H1 (cell line): ENCODE data around the gene ABLIM1. TPM values are rescaled to one million over a fixed set of nuclear protein-coding genes. Genes with fewer than 3 reads are reported as not detected.

Source experiments
- CTCF ChIA-PET: fragments of 300-600 bp; sonication (Branson Sonifier 250); formaldehyde crosslinking; loops from one replicate; lab custom pipeline; 2021; ENCODE audit not compliant: partially characterized antibody; lab: Charles Lee
- POLR2A ChIA-PET: fragments of 300-600 bp; sonication (Branson Sonifier 250); formaldehyde crosslinking; loops from one replicate; lab custom pipeline; 2021; ENCODE audit warnings: inconsistent platforms; ENCODE audit not compliant: partially characterized antibody; lab: Charles Lee
- DNase-seq, 2 experiments: peaks; one replicate each; pipeline versions ENCODE4 v3.0.0 to v3.0.0-alpha.2; 2010 to 2022; ENCODE audit warnings: low spot score in 2 of 2, low read depth in 1 of 2, mixed read lengths in 1 of 2
- FAIRE-seq: peaks from 2 replicates; lab custom pipeline; 2011; peaks lifted over from hg19 to GRCh38; lab: Jason Lieb, UNC
- H2AFZ ChIP-seq: 2 replicates; pipeline ENCODE4 v1.8.1; 2012; ENCODE audit warnings: low read length, inconsistent platforms
- H2AK5ac ChIP-seq: 2 replicates; pipeline ENCODE4 v1.6.1; 2013; ENCODE audit warnings: low read depth, low read length
- H2BK120ac ChIP-seq: replicated peaks from 2 replicates; pipeline ENCODE3; 2013; ENCODE audit warnings: low read depth, low read length, inconsistent platforms
- H2BK12ac ChIP-seq: 2 replicates; pipeline ENCODE4 v1.6.1; 2013; ENCODE audit warnings: low read depth, low read length
- H2BK15ac ChIP-seq: 2 replicates; pipeline ENCODE4 v1.6.1; 2013; ENCODE audit warnings: low read length
- H2BK20ac ChIP-seq: 2 replicates; pipeline ENCODE4 v1.6.1; 2013; ENCODE audit warnings: low read length
- H2BK5ac ChIP-seq: 2 replicates; pipeline ENCODE4 v1.6.1; 2013; ENCODE audit warnings: low read depth, low read length
- H3K14ac ChIP-seq: 2 replicates; pipeline ENCODE4 v1.6.1; 2013; ENCODE audit warnings: inconsistent platforms; ENCODE audit not compliant: insufficient read length
- H3K18ac ChIP-seq: 2 replicates; pipeline ENCODE4 v1.6.1; 2013; ENCODE audit warnings: low read length; ENCODE audit errors: extremely low read depth
- H3K23ac ChIP-seq: 2 replicates; pipeline ENCODE4 v1.6.1; 2013; ENCODE audit warnings: inconsistent platforms; ENCODE audit not compliant: insufficient read length
- H3K23me2 ChIP-seq: 2 replicates; pipeline ENCODE4 v1.6.1; 2013; ENCODE audit warnings: low read depth, low read length
- H3K27ac ChIP-seq: 2 replicates; pipeline ENCODE4 v1.6.1; 2011; ENCODE audit warnings: low read depth, low read length, inconsistent platforms
- H3K27me3 ChIP-seq, 4 experiments: replicated peaks in 1 of 4; 1 replicate in 1 of 4; 2 replicates in 3 of 4; pipeline versions ENCODE4 v1.6.1 to v1.8.1; 2011 to 2013; ENCODE audit warnings: low read length in 3 of 4, mild to moderate bottlenecking in 3 of 4, inconsistent platforms in 2 of 4, mixed read lengths in 2 of 4, moderate library complexity in 1 of 4; ENCODE audit not compliant: control insufficient read depth in 3 of 4, insufficient read depth in 3 of 4; ENCODE audit errors: extremely low read depth in 1 of 4
- H3K36me3 ChIP-seq, 4 experiments: 2 replicates each; pipeline versions ENCODE4 v1.6.1 to v1.8.1; 2011 to 2013; ENCODE audit warnings: mild to moderate bottlenecking in 4 of 4, low read length in 3 of 4, moderate library complexity in 2 of 4, control low read depth in 1 of 4, inconsistent platforms in 1 of 4; ENCODE audit not compliant: insufficient read depth in 4 of 4, control insufficient read depth in 2 of 4
- H3K4ac ChIP-seq: replicated peaks from 2 replicates; pipeline ENCODE3; 2013; ENCODE audit warnings: low read length, low read depth, mixed read lengths, inconsistent platforms; ENCODE audit not compliant: insufficient read length
- H3K4me1 ChIP-seq, 4 experiments: replicated peaks in 1 of 4; 1 replicate in 1 of 4; 2 replicates in 3 of 4; pipeline versions ENCODE4 v1.6.1 to v1.8.1; 2011 to 2013; ENCODE audit warnings: low read length in 3 of 4, inconsistent platforms in 2 of 4, mixed read lengths in 1 of 4; ENCODE audit not compliant: insufficient read depth in 4 of 4, control insufficient read depth in 3 of 4
- H3K4me2 ChIP-seq, 2 experiments: 2 replicates each; pipeline versions ENCODE4 v1.6.1 to v1.8.1; 2011 to 2013; ENCODE audit warnings: low read depth in 2 of 2, low read length in 2 of 2, control low read depth in 1 of 2, inconsistent platforms in 1 of 2, mild to moderate bottlenecking in 1 of 2; ENCODE audit not compliant: insufficient read depth in 1 of 2
- H3K4me3 ChIP-seq, 4 experiments: fragments of 200-600, 300-600 bp in 1 of 4; sonication (generic), shearing (Covaris generic), sonication (Bioruptor Twin) in 1 of 4; 2 replicates each; pipeline versions ENCODE4 v1.5.1 to v1.8.1; 2011 to 2016; ENCODE audit warnings: low read length in 4 of 4, low read depth in 3 of 4, control low read depth in 2 of 4, inconsistent platforms in 2 of 4, mild to moderate bottlenecking in 2 of 4, mixed read lengths in 1 of 4, moderate library complexity in 1 of 4; ENCODE audit not compliant: insufficient read depth in 2 of 4; ENCODE audit errors: extremely low read depth in 1 of 4
- H3K56ac ChIP-seq: replicated peaks from 2 replicates; pipeline ENCODE3; 2013; ENCODE audit warnings: low read depth, mild to moderate bottlenecking, mixed read lengths, low read length, inconsistent platforms; ENCODE audit not compliant: insufficient read length
- H3K79me1 ChIP-seq: 2 replicates; pipeline ENCODE4 v1.6.1; 2013; ENCODE audit warnings: low read depth, low read length, control low read depth
- H3K79me2 ChIP-seq, 2 experiments: 2 replicates each; pipeline versions ENCODE4 v1.6.1 to v1.8.1; 2012 to 2013; ENCODE audit warnings: low read length in 2 of 2, mild to moderate bottlenecking in 2 of 2, inconsistent platforms in 1 of 2; ENCODE audit not compliant: insufficient read depth in 2 of 2, control insufficient read depth in 1 of 2
- H3K9ac ChIP-seq, 4 experiments: replicated peaks in 1 of 4; 1 replicate in 1 of 4; 2 replicates in 3 of 4; pipeline versions ENCODE4 v1.6.1 to v1.8.1; 2011 to 2013; ENCODE audit warnings: low read depth in 3 of 4, low read length in 3 of 4, control low read depth in 2 of 4, mild to moderate bottlenecking in 2 of 4, moderate library complexity in 2 of 4, inconsistent platforms in 1 of 4; ENCODE audit errors: extremely low read depth in 1 of 4
- H3K9me3 ChIP-seq, 2 experiments: 2 replicates each; pipeline versions ENCODE4 v1.6.1 to v1.8.1; 2012 to 2013; ENCODE audit warnings: mild to moderate bottlenecking in 2 of 2, moderate library complexity in 2 of 2, control low read depth in 1 of 2, inconsistent platforms in 1 of 2, low read depth in 1 of 2, low read length in 1 of 2, mixed read lengths in 1 of 2; ENCODE audit not compliant: insufficient read depth in 2 of 2
- H4K20me1 ChIP-seq, 2 experiments: replicated peaks in 1 of 2; 2 replicates each; pipeline versions ENCODE3 to v1.8.1; 2011 to 2013; ENCODE audit warnings: inconsistent platforms in 2 of 2, low read length in 2 of 2, mild to moderate bottlenecking in 1 of 2; ENCODE audit not compliant: insufficient read depth in 2 of 2, control insufficient read depth in 1 of 2
- H4K5ac ChIP-seq: 2 replicates; pipeline ENCODE4 v1.6.1; 2013; ENCODE audit warnings: low read length, low read depth, mixed read lengths, inconsistent platforms; ENCODE audit not compliant: insufficient read length
- H4K8ac ChIP-seq: 2 replicates; pipeline ENCODE4 v1.8.0; 2013; ENCODE audit warnings: mild to moderate bottlenecking, moderate library complexity, low read length, inconsistent platforms; ENCODE audit not compliant: insufficient read depth; ENCODE audit errors: extremely low read depth
- H4K91ac ChIP-seq: replicated peaks from 2 replicates; pipeline ENCODE3; 2013; ENCODE audit warnings: low read length, mixed read lengths, inconsistent platforms; ENCODE audit not compliant: insufficient read length
- BCL11A ChIP-seq, 2 experiments: IDR thresholded peaks; one replicate each; pipeline ENCODE4 v1.6.1; 2011; ENCODE audit warnings: low read depth in 2 of 2, low read length in 2 of 2, mild to moderate bottlenecking in 2 of 2
- GABPA ChIP-seq: IDR thresholded peaks from 2 replicates; pipeline ENCODE4 v1.6.1; 2011; ENCODE audit warnings: mild to moderate bottlenecking, low read length, moderate library complexity, borderline replicate concordance; ENCODE audit not compliant: insufficient read depth
- WGBS, 2 experiments: shearing (Covaris generic) in 1 of 2; methylation state at CpG; one replicate each; pipeline versions ENCODE4 v1.1.6 to v1.1.7; 2013 to 2015; ENCODE audit warnings: low lambda C conversion rate in 2 of 2, mixed read lengths in 2 of 2, inconsistent platforms in 1 of 2, low coverage in 1 of 2, missing lambda C conversion rate in 1 of 2; ENCODE audit not compliant: insufficient replicate concordance in 2 of 2, insufficient coverage in 1 of 2, insufficient read length in 1 of 2; ENCODE audit errors: extremely low coverage in 1 of 2, missing lambda C conversion rate in 1 of 2; 5-methylcytosine and 5-hydroxymethylcytosine counted together
- polyA plus RNA-seq, 7 experiments: library from polyadenylated mRNA; depleted of rRNA in 3 of 7; stranded (reverse) in 5 of 7; unstranded in 2 of 7; fragments of >200 nt in 5 of 7; fragments of 200-250 nt in 2 of 7; gene quantifications; 1 replicate in 5 of 7; 2 replicates in 1 of 7; 4 replicates in 1 of 7; pipeline versions ENCODE4 v1.2.1 to v1.2.3, GENCODE V29; 2011 to 2013; ENCODE audit warnings: missing spikeins in 2 of 7, mixed read lengths in 2 of 7
- total RNA-seq: library from RNA; stranded (reverse); fragmentation: NEBNext Ultra II Directional; extraction: Animal tissue kit (Norgen Biotek cat#: 25700); gene quantifications from 2 replicates; pipeline ENCODE4 v1.2.1, GENCODE V29; 2021

ABLIM1 gene
- total and polyA plus RNA-seq, 2 of the 8 experiments (the other 6 are each of a cell fraction or from before 2014, with no cell fraction given), result 51.2 to 51.7 TPM

- DNase-seq (no peak), FAIRE-seq (no peak)
- H3K56ac ChIP-seq, result no peak overlapping the region
- 96% methylated on average over 1 of the region's 1 CpG; no CpG with 5 or more reads in 1 of the 2 experiments for WGBS, 2 experiments
- H3K14ac ChIP-seq, result no peak overlapping the region
- no peaks in the 10 kb centered on the region for H3K9me3 ChIP-seq
- no peak overlapping the region for H2AFZ ChIP-seq
- H3K4me3 ChIP-seq, result no peak overlapping the region
- H3K79me2 ChIP-seq, result no peaks in the 10 kb centered on the region
- H3K27me3 ChIP-seq, result no peaks in the 10 kb centered on the region
- peaks cover 0 to 3% (median 0%) of the 10 kb centered on the region in 4 experiments; a peak in 1 of 7 replicates for H3K4me1 ChIP-seq
- H2BK15ac ChIP-seq, result no peak overlapping the region
- H2BK120ac ChIP-seq, result no peak overlapping the region
- ChIA-PET CTCF (interaction anchor here (1.3 to 2.4 kb wide), 2 partner anchors 10 to 26 kb away, joined by 4 to 11 read pairs; no protein-coding TSS in a partner anchor), POLR2A (no interaction called here)
- H2BK12ac ChIP-seq, result no peak overlapping the region
- no peak overlapping the region for H2BK20ac ChIP-seq
- H3K18ac ChIP-seq, result no peak overlapping the region
- no peak overlapping the region for H4K5ac ChIP-seq
- TF ChIP-seq GABPA (no peak), BCL11A (IDR thresholded peaks at IDR 0.05; ENCODE audit: low read depth in 2 of 2, low read length in 2 of 2) (no peak)
- H3K9ac ChIP-seq, result no peak overlapping the region
- H4K8ac ChIP-seq, result no peak overlapping the region
- no peak overlapping the region for H3K4ac ChIP-seq
- H3K79me1 ChIP-seq, result no peaks in the 10 kb centered on the region
- no peaks in the 10 kb centered on the region for H4K20me1 ChIP-seq
- no peak overlapping the region for H3K27ac ChIP-seq
- H4K91ac ChIP-seq, result no peak overlapping the region
- H3K4me2 ChIP-seq, result no peak overlapping the region
- H3K23me2 ChIP-seq, result no peaks in the 10 kb centered on the region; the same call in 1 of the 2 replicates
- H3K36me3 ChIP-seq, result no peaks in the 10 kb centered on the region
- no peak overlapping the region for H2BK5ac ChIP-seq
- no peak overlapping the region for H2AK5ac ChIP-seq
- no peak overlapping the region for H3K23ac ChIP-seq
Observed at GRCh38 chr10:114577133-114577532, 80.9 kb downstream of the ABLIM1 start.
